Measurements from ENCODE around the gene KCNA10. TPM values are rescaled to one million over a fixed set of nuclear protein-coding genes. Genes with fewer than 3 reads are reported as not detected.

Gene KCNA10
- polyA plus RNA-seq, 3 donors from 2014 or later, result not detected

- H3K4me3 Mint-ChIP-seq, result no peak overlapping the region
- no peak overlapping the region for H3K27ac Mint-ChIP-seq
- H3K36me3 Mint-ChIP-seq, result no peaks in the 10 kb centered on the region
- no peaks in the 10 kb centered on the region for H3K4me1 Mint-ChIP-seq
- no peak for DNase-seq
- peaks cover 0 to 3% (median 3%) of the 10 kb centered on the region in 3 donors for H3K27me3 Mint-ChIP-seq (ENCODE audit: low read depth in 3 of 3)
- H3K9me3 Mint-ChIP-seq, result no peaks in the 10 kb centered on the region
Measured at GRCh38 chr1:110476028-110476765, 42.8 kb downstream of the KCNA10 start.

DNA sequence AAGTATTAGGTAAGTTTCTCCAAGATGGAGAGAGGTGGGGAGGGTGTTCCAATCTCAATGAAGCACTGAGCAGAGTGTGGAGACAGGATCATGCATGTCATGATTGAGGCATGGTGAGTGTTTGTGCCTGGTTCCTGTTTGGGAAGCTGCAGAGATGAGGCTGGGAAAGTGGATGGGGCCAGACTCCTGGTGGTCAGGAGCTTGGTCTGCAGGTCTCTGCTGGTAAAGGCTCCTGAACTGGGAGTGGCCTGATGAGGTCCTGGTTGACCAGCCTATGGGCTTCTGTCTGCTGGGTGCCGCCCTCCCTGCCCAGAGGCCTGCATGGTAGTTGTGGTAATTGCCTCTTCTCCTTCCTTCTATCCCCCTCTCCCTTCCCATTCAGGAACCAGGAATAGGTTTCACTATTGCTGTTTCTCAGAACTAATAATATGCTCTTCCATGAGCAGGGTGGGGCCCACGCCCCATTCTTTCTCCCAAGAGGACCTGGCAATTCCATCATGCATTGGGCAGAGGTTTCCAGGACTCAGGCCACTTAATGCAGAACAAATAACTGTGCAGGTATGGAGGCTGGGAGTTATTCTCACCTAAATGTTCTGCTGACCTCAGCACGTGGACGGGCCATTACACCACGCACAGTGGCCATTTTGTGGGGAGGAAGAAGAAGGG, 43.5 kb downstream of the KCNA10 start:
- H3K4me3 Mint-ChIP-seq, result no peak overlapping the region
- H3K27me3 Mint-ChIP-seq (ENCODE audit: low read depth in 3 of 3), result peaks cover 0 to 10% (median 5%) of the 10 kb centered on the region in 3 donors
- DNase-seq, result no peak
- no peaks in the 10 kb centered on the region for H3K9me3 Mint-ChIP-seq
- no peaks in the 10 kb centered on the region for H3K36me3 Mint-ChIP-seq
- H3K27ac Mint-ChIP-seq, result no peak overlapping the region
- H3K4me1 Mint-ChIP-seq, result no peaks in the 10 kb centered on the region

DNA sequence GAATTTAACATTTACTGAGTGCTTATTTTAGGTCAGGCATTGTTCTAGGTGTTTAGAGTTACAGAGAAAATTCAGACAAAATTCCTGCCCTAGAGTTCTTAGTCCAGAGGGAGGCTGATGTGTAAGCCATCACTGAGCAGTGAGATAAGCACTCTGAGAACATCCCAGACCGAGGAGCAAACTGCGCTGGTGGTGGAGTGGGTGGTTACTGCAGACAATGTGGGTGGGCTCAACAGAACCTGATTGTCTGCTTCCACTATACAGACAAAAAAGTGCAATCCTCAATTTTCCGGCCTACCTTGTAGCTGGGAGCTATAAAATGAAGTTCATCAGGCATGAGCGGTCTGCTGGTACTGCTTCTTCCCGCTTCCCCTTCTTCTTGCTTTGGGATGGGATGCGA, 44.5 kb downstream of the KCNA10 start:
- Mint-ChIP-seq H3K36me3 (no peaks in the 10 kb centered on the region), H3K27ac (no peak overlapping the region), H3K9me3 (no peaks in the 10 kb centered on the region), H3K4me3 (no peak overlapping the region), H3K27me3 (ENCODE audit: low read depth in 3 of 3) (peaks cover 0 to 10% (median 5%) of the 10 kb centered on the region in 3 donors), H3K4me1 (no peaks in the 10 kb centered on the region)
- no peak for DNase-seq

GRCh38 chr1:110472546-110472945, 46.4 kb downstream of the KCNA10 start:
- Mint-ChIP-seq H3K27me3 (ENCODE audit: low read depth in 3 of 3) (peaks cover 0 to 10% (median 5%) of the 10 kb centered on the region in 3 donors), H3K4me1 (no peaks in the 10 kb centered on the region)

GRCh38 chr1:110471131-110471530, 47.8 kb downstream of the KCNA10 start:
- Mint-ChIP-seq H3K4me1 (no peaks in the 10 kb centered on the region), H3K36me3 (no peaks in the 10 kb centered on the region), H3K9me3 (no peaks in the 10 kb centered on the region), H3K27me3 (ENCODE audit: low read depth in 3 of 3) (peaks cover 0 to 10% (median 5%) of the 10 kb centered on the region in 3 donors), H3K27ac (no peak overlapping the region), H3K4me3 (no peak overlapping the region)
- DNase-seq, result no peak

More at GRCh38 chr1:110472546-110472945, 46.4 kb downstream of the KCNA10 start:
- Mint-ChIP-seq H3K27ac (no peak overlapping the region), H3K9me3 (no peaks in the 10 kb centered on the region), H3K4me3 (no peak overlapping the region), H3K36me3 (no peaks in the 10 kb centered on the region)
- DNase-seq, result no peak

Other genes with a start within 250 kb of the KCNA10 start
- gene RBM15, start 179.8 kb downstream of the KCNA10 start, polyA plus RNA-seq, result 10 to 100 TPM in 1 of 3 donors, 1 to 10 TPM in 2; 5.7 to 14.4 (median 10.0) TPM
- under 1 TPM in 1 of 3 donors, not detected in 2; 0.80 TPM for gene SLC16A4, start 128.1 kb downstream of the KCNA10 start, polyA plus RNA-seq
- 100 to 1,000 TPM; 254 to 387 (median 277) TPM for gene LAMTOR5, start 111.5 kb downstream of the KCNA10 start, polyA plus RNA-seq
- gene PROK1, start 68.0 kb downstream of the KCNA10 start, polyA plus RNA-seq, result not detected
- not detected for gene KCNA2, start 87.2 kb upstream of the KCNA10 start, polyA plus RNA-seq
- 10 to 100 TPM; 11.7 to 15.3 (median 12.4) TPM for gene KCNA3, start 155.8 kb upstream of the KCNA10 start, polyA plus RNA-seq